ENCODE data around the gene LASP1.

DNA sequence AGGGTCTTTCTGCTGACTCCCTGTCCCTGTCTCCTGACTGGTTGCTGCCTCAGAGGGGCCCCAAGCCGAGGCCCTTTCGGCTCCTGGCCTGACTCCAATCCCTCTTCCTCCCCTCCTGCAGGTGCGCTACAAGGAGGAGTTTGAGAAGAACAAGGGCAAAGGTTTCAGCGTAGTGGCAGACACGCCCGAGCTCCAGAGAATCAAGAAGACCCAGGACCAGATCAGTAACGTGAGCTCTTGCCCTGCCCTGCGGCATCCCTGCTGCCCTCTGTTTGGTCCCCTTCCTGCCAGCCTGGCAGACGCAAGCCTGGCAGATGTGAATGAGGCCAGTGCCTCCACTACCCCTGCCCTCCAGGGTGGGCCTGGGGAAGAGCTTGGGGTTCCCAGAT, 28.4 kb downstream of the LASP1 start:
- TF ChIP-seq KDM5A (IDR thresholded peaks at IDR 0.05; ENCODE audit: low read length) (no peak), CTCF (IDR thresholded peaks at IDR 0.05; ENCODE audit: control extremely low read depth in 1 of 3, insufficient read depth in 1 of 3, low read depth in 1 of 3, low read length in 3 of 3) (no peak), EZH2 (IDR thresholded peaks at IDR 0.05; ENCODE audit: low read depth, low read length, severe bottlenecking) (no peak), TCF12 (IDR thresholded peaks at IDR 0.05; ENCODE audit: low read depth, low read length) (no peak), NRF1 (IDR thresholded peaks at IDR 0.05; ENCODE audit: low read depth, low read length) (no peak), POLR2A (IDR thresholded peaks at IDR 0.05; ENCODE audit: control extremely low read depth in 1 of 2, low read depth in 2 of 2, low read length in 2 of 2) (no peak), SP1 (IDR thresholded peaks at IDR 0.05; ENCODE audit: low read depth, low read length) (no peak), POLR2AphosphoS5 (IDR thresholded peaks at IDR 0.05; ENCODE audit: low read depth, low read length) (no peak), SIN3A (conservative IDR thresholded peaks at IDR 0.05 in 1 of 2, IDR thresholded peaks at IDR 0.05 in 1 of 2; ENCODE audit: low read depth in 1 of 2, low read length in 2 of 2) (no peak), YY1 (IDR thresholded peaks at IDR 0.05; ENCODE audit: low read depth, low read length) (no peak), GABPA (IDR thresholded peaks at IDR 0.05; ENCODE audit: borderline replicate concordance, insufficient read depth, low read length) (no peak), EP300 (IDR thresholded peaks at IDR 0.05; ENCODE audit: borderline replicate concordance in 1 of 2, low read depth in 2 of 2, low read length in 2 of 2) (no peak), SP2 (IDR thresholded peaks at IDR 0.05; ENCODE audit: low read length) (no peak)

All from H1 (cell line).